IPS-18c (cell line): ENCODE results near the gene PPP1R3G.

ENCODE experiments used
- H3K4me3 ChIP-seq: 2 replicates; pipeline ENCODE4 v1.7.0; 2013; ENCODE audit warnings: low read depth, mild to moderate bottlenecking, low read length, moderate library complexity; ENCODE audit not compliant: insufficient read depth
- H3K9me3 ChIP-seq: one replicate; pipeline ENCODE4 v1.6.1; 2013; ENCODE audit warnings: mild to moderate bottlenecking, low read length, moderate library complexity; ENCODE audit not compliant: control insufficient read depth, insufficient read depth

PPP1R3G gene

GRCh38 chr6:5085648-5086293 is 630 bp downstream of the PPP1R3G start:
- H3K4me3 ChIP-seq, result peak overlapping the region; percentile 67
- H3K9me3 ChIP-seq, result peaks cover 4% of the 10 kb centered on the region

GRCh38 chr6:5086294-5086890 is 1.3 kb downstream of the PPP1R3G start:
- Histone ChIP-seq H3K4me3 (peak overlapping the region; percentile 67; the same call in 1 of the 2 replicates), H3K9me3 (peaks cover 4% of the 10 kb centered on the region)

- H3K9me3 ChIP-seq, result peaks cover 4% of the 10 kb centered on the region
- no peak overlapping the region for H3K4me3 ChIP-seq
Observed at GRCh38 chr6:5087389-5087788, 2.2 kb downstream of the PPP1R3G start.

DNA sequence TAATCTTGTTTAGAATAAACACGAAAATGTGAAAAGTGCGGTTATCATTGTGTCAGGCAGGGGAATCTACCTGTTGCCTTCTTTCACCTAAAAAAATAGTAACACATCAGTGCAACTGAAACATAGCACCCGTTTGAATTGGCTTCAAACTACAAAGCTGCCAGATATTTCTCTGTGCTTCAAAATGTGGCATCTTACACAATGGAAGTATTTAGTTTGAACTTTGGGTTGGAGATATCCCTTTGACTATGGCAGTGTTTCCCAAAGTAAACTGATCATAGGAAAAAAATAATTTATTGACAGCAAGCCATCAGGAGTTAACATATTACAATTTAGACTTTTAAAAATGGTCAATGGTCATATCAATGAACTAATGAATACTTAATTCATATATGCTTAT is 3.6 kb downstream of the PPP1R3G start:
- H3K9me3 ChIP-seq, result peaks cover 4% of the 10 kb centered on the region
- H3K4me3 ChIP-seq, result no peak overlapping the region

- Histone ChIP-seq H3K9me3 (peaks cover 6% of the 10 kb centered on the region), H3K4me3 (no peak overlapping the region)
Observed at GRCh38 chr6:5089481-5090438, 4.6 kb downstream of the PPP1R3G start.

- Histone ChIP-seq H3K4me3 (no peak overlapping the region), H3K9me3 (peaks cover 6% of the 10 kb centered on the region)
Observed at GRCh38 chr6:5090603-5091002, 5.5 kb downstream of the PPP1R3G start.

DNA sequence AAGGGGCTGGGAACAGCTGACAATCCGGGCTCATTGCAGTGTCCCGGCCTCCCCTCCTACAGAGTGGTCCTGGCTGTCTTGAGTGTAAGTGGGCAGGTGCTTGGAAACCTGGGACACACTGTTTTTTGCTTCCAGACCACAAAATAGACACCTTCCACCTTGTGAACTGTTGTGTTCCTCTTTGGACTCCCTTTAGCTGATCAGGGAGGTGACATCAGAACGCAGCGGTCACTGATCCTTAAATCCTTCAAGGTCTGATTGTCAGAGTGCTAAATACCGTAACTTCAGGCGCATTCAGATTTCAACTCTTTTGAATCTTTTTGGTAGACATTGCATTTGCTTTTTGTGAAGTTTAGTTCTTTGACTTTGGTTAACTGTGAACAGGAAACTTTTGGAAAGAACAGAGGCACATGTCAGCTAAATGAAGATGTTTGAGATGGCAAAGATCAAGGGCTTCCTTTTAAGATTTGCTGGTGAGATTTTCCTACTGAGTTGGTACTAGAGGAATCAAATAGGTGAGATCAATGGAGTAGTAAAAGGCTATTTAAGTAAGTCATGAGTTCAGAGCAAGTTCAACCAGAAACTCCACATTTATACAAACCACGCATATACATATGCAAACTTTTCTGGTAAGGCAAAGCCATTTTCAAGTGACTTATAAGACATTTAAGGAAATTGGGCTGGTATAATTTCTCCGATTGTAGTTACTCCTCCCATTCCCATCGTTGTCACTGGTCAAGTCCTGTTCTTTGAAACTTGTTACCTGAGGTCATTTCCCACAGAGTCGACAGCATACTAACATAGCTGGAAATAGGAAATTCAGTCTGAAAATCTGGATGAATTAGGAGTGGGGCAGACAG is 6.3 kb downstream of the PPP1R3G start:
- Histone ChIP-seq H3K4me3 (no peak overlapping the region), H3K9me3 (peaks cover 2% of the 10 kb centered on the region)

GRCh38 chr6:5093231-5094015 is 8.3 kb downstream of the PPP1R3G start:
- Histone ChIP-seq H3K9me3 (peaks cover 2% of the 10 kb centered on the region), H3K4me3 (no peak overlapping the region)

DNA sequence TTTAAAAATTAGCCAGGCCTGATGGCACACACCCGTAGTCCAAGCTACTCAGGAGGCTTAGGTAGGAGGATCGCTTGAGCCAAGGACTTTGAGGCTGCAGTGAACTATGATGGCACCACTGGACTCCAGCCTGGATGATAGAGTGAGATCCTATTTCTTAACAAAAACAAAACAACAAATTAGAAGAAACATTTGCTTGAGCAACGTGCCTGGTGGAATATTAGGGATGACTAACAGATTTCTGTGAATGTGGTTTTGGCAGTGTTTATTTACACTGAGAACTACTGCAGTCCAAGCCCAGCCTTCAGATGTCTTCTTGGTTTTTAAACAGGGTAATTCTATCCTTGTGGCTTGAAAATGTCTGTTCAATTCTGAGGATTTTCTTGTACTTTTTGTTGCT is 9.2 kb downstream of the PPP1R3G start:
- Histone ChIP-seq H3K4me3 (no peak overlapping the region), H3K9me3 (peaks cover 2% of the 10 kb centered on the region)

- H3K4me3 ChIP-seq, result no peak overlapping the region
- peaks cover 2% of the 10 kb centered on the region for H3K9me3 ChIP-seq
Observed at GRCh38 chr6:5095236-5095635, 10.1 kb downstream of the PPP1R3G start.

GRCh38 chr6:5096482-5096881 is 11.3 kb downstream of the PPP1R3G start:
- Histone ChIP-seq H3K9me3 (peaks cover 2% of the 10 kb centered on the region), H3K4me3 (no peak overlapping the region)

- H3K9me3 ChIP-seq, result peaks cover 2% of the 10 kb centered on the region
Observed at GRCh38 chr6:5098501-5099270, 13.5 kb downstream of the PPP1R3G start.

GRCh38 chr6:5099537-5099936 is 14.4 kb downstream of the PPP1R3G start:
- Histone ChIP-seq H3K9me3 (no peaks in the 10 kb centered on the region), H3K4me3 (no peak overlapping the region)

More at GRCh38 chr6:5098501-5099270, 13.5 kb downstream of the PPP1R3G start:
- H3K4me3 ChIP-seq, result no peak overlapping the region

GRCh38 chr6:5100806-5101205 is 15.7 kb downstream of the PPP1R3G start:
- no peak overlapping the region for H3K4me3 ChIP-seq
- H3K9me3 ChIP-seq, result no peaks in the 10 kb centered on the region

- H3K4me3 ChIP-seq, result no peak overlapping the region
- no peaks in the 10 kb centered on the region for H3K9me3 ChIP-seq
Observed at GRCh38 chr6:5102267-5102970, 17.3 kb downstream of the PPP1R3G start.
